IMR-90 (cell line): ENCODE measurements around the gene AHCYL2. TPM values are rescaled to one million over a fixed set of nuclear protein-coding genes. Genes with fewer than 3 reads are reported as not detected.

Experiments used
- ATAC-seq: fragments of 200-7000 bp; cut with Tn5 transposase; 2 replicates; pipeline ENCODE4 v1.9.1; 2020; ENCODE audit warnings: low read depth, mild to moderate bottlenecking, moderate library complexity
- BruUV-seq: library from RNA; stranded (reverse); fragments of 400-500 nt; replicated peaks from 2 replicates; lab custom pipeline; 2021; lab: Mats Ljungman, UMichigan
- CTCF ChIA-PET: fragments of 300-600 bp; formaldehyde crosslinking; extraction: SDS; loops from one replicate; lab custom pipeline; 2021; ENCODE audit warnings: antibody characterized with exemption; lab: Yijun Ruan, JAX
- POLR2A ChIA-PET: fragments of 300-600 bp; sonication (Branson Sonifier 250); formaldehyde crosslinking; loops from one replicate; lab custom pipeline; 2022; ENCODE audit warnings: antibody characterized with exemption; ENCODE audit not compliant: unreplicated experiment; lab: Charles Lee
- DNase-seq: peaks from one replicate; pipeline ENCODE4 v3.0.0; 2013
- H2AFZ ChIP-seq: replicated peaks from 2 replicates; pipeline ENCODE3; 2013; ENCODE audit warnings: low read length, mild to moderate bottlenecking; ENCODE audit not compliant: poor library complexity
- H2AK5ac ChIP-seq: 2 replicates; pipeline ENCODE4 v1.6.1; 2013; ENCODE audit warnings: low read depth, low read length, inconsistent platforms
- H2AK9ac ChIP-seq: replicated peaks from 2 replicates; pipeline ENCODE3; 2013; ENCODE audit warnings: mild to moderate bottlenecking, low read depth, low read length, moderate library complexity; ENCODE audit not compliant: poor library complexity
- H2BK120ac ChIP-seq: 2 replicates; pipeline ENCODE4 v1.6.1; 2013; ENCODE audit warnings: low read depth, low read length, inconsistent platforms
- H2BK15ac ChIP-seq: 3 replicates; pipeline ENCODE4 v1.6.1; 2013; ENCODE audit warnings: low read depth, low read length, inconsistent platforms
- H2BK20ac ChIP-seq: 2 replicates; pipeline ENCODE4 v1.6.1; 2013; ENCODE audit warnings: low read depth, mild to moderate bottlenecking, inconsistent platforms, low read length, moderate library complexity
- H2BK5ac ChIP-seq: 2 replicates; pipeline ENCODE4 v1.6.1; 2013; ENCODE audit warnings: mild to moderate bottlenecking, low read depth, low read length, inconsistent platforms; ENCODE audit not compliant: poor library complexity, severe bottlenecking
- H3K14ac ChIP-seq: replicated peaks from 2 replicates; pipeline ENCODE4 v1.6.1; 2013; ENCODE audit warnings: low read depth, low read length, inconsistent platforms
- H3K18ac ChIP-seq: 2 replicates; pipeline ENCODE4 v1.6.1; 2013; ENCODE audit warnings: low read depth, low read length, control low read depth
- H3K23ac ChIP-seq: 2 replicates; pipeline ENCODE4 v1.6.1; 2013; ENCODE audit warnings: low read depth, low read length, inconsistent platforms
- H3K27ac ChIP-seq: 2 replicates; pipeline ENCODE4 v1.5.1; 2013; ENCODE audit warnings: mild to moderate bottlenecking, control low read depth, low read length; ENCODE audit not compliant: insufficient read depth
- H3K27me3 ChIP-seq: 2 replicates; pipeline ENCODE4 v1.6.1; 2013; ENCODE audit warnings: low read length; ENCODE audit not compliant: control insufficient read depth, insufficient read depth
- H3K36me3 ChIP-seq: 2 replicates; pipeline ENCODE4 v1.6.1; 2013; ENCODE audit warnings: low read length, mixed read lengths; ENCODE audit not compliant: control insufficient read depth, insufficient read depth
- H3K4ac ChIP-seq: 2 replicates; pipeline ENCODE4 v1.6.1; 2013; ENCODE audit warnings: low read depth, low read length, inconsistent platforms
- H3K4me1 ChIP-seq: 2 replicates; pipeline ENCODE4 v1.6.1; 2013; ENCODE audit warnings: low read length, mixed read lengths; ENCODE audit not compliant: control insufficient read depth, insufficient read depth
- H3K4me2 ChIP-seq: 2 replicates; pipeline ENCODE4 v1.6.1; 2013; ENCODE audit warnings: low read depth, mild to moderate bottlenecking, control low read depth, low read length, moderate library complexity
- H3K4me3 ChIP-seq: 2 replicates; pipeline ENCODE4 v1.5.1; 2013; ENCODE audit warnings: low read depth, mild to moderate bottlenecking, control low read depth, low read length, moderate library complexity; ENCODE audit not compliant: insufficient read depth
- H3K56ac ChIP-seq: 2 replicates; pipeline ENCODE4 v1.6.1; 2013; ENCODE audit warnings: low read length, inconsistent platforms; ENCODE audit not compliant: insufficient read depth; ENCODE audit errors: extremely low read depth
- H3K79me1 ChIP-seq, 2 experiments: 2 replicates each; pipeline ENCODE4 v1.6.1; 2013; ENCODE audit warnings: low read length in 2 of 2, inconsistent platforms in 1 of 2, low read depth in 1 of 2
- H3K9ac ChIP-seq: 2 replicates; pipeline ENCODE4 v1.6.1; 2013; ENCODE audit warnings: low read depth, low read length, control low read depth
- H3K9me1 ChIP-seq: 2 replicates; pipeline ENCODE4 v1.6.1; 2013; ENCODE audit warnings: low read length, inconsistent platforms; ENCODE audit not compliant: insufficient read depth
- H3K9me3 ChIP-seq: 2 replicates; pipeline ENCODE4 v1.6.1; 2013; ENCODE audit warnings: low read length; ENCODE audit not compliant: control insufficient read depth, insufficient read depth
- H4K20me1 ChIP-seq: 2 replicates; pipeline ENCODE4 v1.6.1; 2013; ENCODE audit warnings: low read length, inconsistent platforms; ENCODE audit not compliant: insufficient read depth
- H4K5ac ChIP-seq: 2 replicates; pipeline ENCODE4 v1.6.1; 2013; ENCODE audit warnings: mild to moderate bottlenecking, low read depth, low read length, control low read depth
- H4K8ac ChIP-seq, 2 experiments: 2 replicates each; pipeline ENCODE4 v1.6.1; 2013; ENCODE audit warnings: low read depth in 2 of 2, low read length in 2 of 2, control low read depth in 1 of 2, inconsistent platforms in 1 of 2
- H4K91ac ChIP-seq: 2 replicates; pipeline ENCODE4 v1.6.1; 2013; ENCODE audit warnings: low read depth, low read length, inconsistent platforms; ENCODE audit not compliant: insufficient read depth
- BHLHE40 ChIP-seq: fragments of 150-350 bp; IDR thresholded peaks from 2 replicates; pipeline ENCODE4 v1.6.1; 2016; ENCODE audit warnings: mild to moderate bottlenecking, low read depth, low read length
- CEBPB ChIP-seq: IDR thresholded peaks from 2 replicates; pipeline ENCODE4 v1.6.1; 2012; ENCODE audit warnings: low read depth, low read length, improper control_type of control experiment
- CHD1 ChIP-seq: IDR thresholded peaks from 2 replicates; pipeline ENCODE4 v1.6.1; 2012; ENCODE audit warnings: low read depth, low read length, improper control_type of control experiment
- ELK1 ChIP-seq: fragments of 150-350 bp; IDR thresholded peaks from 2 replicates; pipeline ENCODE4 v1.6.1; 2016; ENCODE audit warnings: low read depth, mild to moderate bottlenecking, low read length, moderate library complexity, borderline replicate concordance
- MAFK ChIP-seq: IDR thresholded peaks from 2 replicates; pipeline ENCODE4 v1.6.1; 2012; ENCODE audit warnings: low read depth, low read length, improper control_type of control experiment
- MAZ ChIP-seq: IDR thresholded peaks from 2 replicates; pipeline ENCODE4 v1.6.1; 2012; ENCODE audit warnings: low read depth, mild to moderate bottlenecking, low read length, improper control_type of control experiment, moderate library complexity, borderline replicate concordance
- POLR2A ChIP-seq: IDR thresholded peaks from 2 replicates; pipeline ENCODE4 v1.6.1; 2012; ENCODE audit warnings: mild to moderate bottlenecking, low read depth, low read length
- RCOR1 ChIP-seq: IDR thresholded peaks from 2 replicates; pipeline ENCODE4 v1.6.1; 2012; ENCODE audit warnings: mild to moderate bottlenecking, low read length, improper control_type of control experiment; ENCODE audit not compliant: insufficient replicate concordance
- RFX5 ChIP-seq: IDR thresholded peaks from 2 replicates; pipeline ENCODE4 v1.8.0; 2012; ENCODE audit warnings: low read depth, mild to moderate bottlenecking, low read length, moderate library complexity
- SMC3 ChIP-seq: fragments of 150-350 bp; IDR thresholded peaks from 2 replicates; pipeline ENCODE4 v1.6.1; 2016; ENCODE audit warnings: low read depth, mild to moderate bottlenecking, antibody characterized with exemption, low read length, moderate library complexity
- USF2 ChIP-seq: fragments of 150-350 bp; IDR thresholded peaks from 2 replicates; pipeline ENCODE4 v1.6.1; 2017; ENCODE audit warnings: mild to moderate bottlenecking, antibody characterized with exemption, low read length, low read depth
- WGBS, 2 experiments: methylation state at CpG; one replicate each; pipeline versions ENCODE4 v1.1.5 to v1.1.7; 2013; ENCODE audit warnings: missing lambda C conversion rate in 2 of 2; ENCODE audit not compliant: insufficient read length in 1 of 2; ENCODE audit errors: extremely low coverage in 2 of 2; 5-methylcytosine and 5-hydroxymethylcytosine counted together
- dilution Hi-C: fragments of 300-500 bp; cut with HindIII; formaldehyde crosslinking; loops from one replicate; pipeline ENCODE4 v1.14.3; 2018; ENCODE audit warnings: low sequenced_read_pairs; ENCODE audit not compliant: unreplicated experiment
- in situ Hi-C: fragments of 300-500 bp; cut with MboI; formaldehyde crosslinking; loops from 3 replicates; pipeline ENCODE4 v1.14.3; 2019; ENCODE audit warnings: low sequenced_read_pairs, inconsistent platforms, mixed read lengths
- intact Hi-C: fragments of 100-400 bp; cut with micrococcal nuclease; formaldehyde crosslinking; loops from 2 replicates; pipeline ENCODE4 v1.10.0; 2022
- polyA plus RNA-seq, 3 experiments: library from polyadenylated mRNA; depleted of rRNA; stranded (reverse); fragments of >200 nt; gene quantifications; 2 replicates each; pipeline ENCODE4 v1.2.3, GENCODE V29; 2012; ENCODE audit warnings: low replicate concordance in 1 of 3
- total RNA-seq: library from RNA; depleted of rRNA; stranded (reverse); fragments of >200 nt; gene quantifications from 2 replicates; pipeline ENCODE4 v1.2.3, GENCODE V29; 2012

Gene AHCYL2
- total and polyA plus RNA-seq, 2 of the 4 experiments (the other 2 are of a cell fraction): 5.7 to 7.6 TPM

- CTCF ChIA-PET: no interaction called here
- no TSS peak for BruUV-seq
Measured at GRCh38 chr7:129393255-129393654, 168.4 kb downstream of the AHCYL2 start.

More at GRCh38 chr7:129393255-129393654, 168.4 kb downstream of the AHCYL2 start:
- Histone ChIP-seq H2AK9ac (no peak overlapping the region), H3K27ac (no peak overlapping the region), H3K4me1 (peaks cover 6% of the 10 kb centered on the region), H2BK20ac (no peak overlapping the region), H3K18ac (no peak overlapping the region), H3K9me1 (peaks cover 6% of the 10 kb centered on the region), H4K5ac (no peak overlapping the region), H3K4me3 (no peak overlapping the region), H3K4ac (no peak overlapping the region), H3K79me1 (no peaks in the 10 kb centered on the region), H2AFZ (no peak overlapping the region), H2BK15ac (no peak overlapping the region), H4K20me1 (no peaks in the 10 kb centered on the region), H4K8ac (no peak overlapping the region), H3K14ac (no peak overlapping the region), H2BK120ac (no peak overlapping the region), H2AK5ac (no peak overlapping the region), H3K23ac (no peak overlapping the region), H3K9ac (no peak overlapping the region), H3K4me2 (no peak overlapping the region), H3K27me3 (no peaks in the 10 kb centered on the region), H4K91ac (no peak overlapping the region), H3K36me3 (0 out of 2 replicates have a peak, but pooled peaks cover 2% of the 10 kb centered on the region), H2BK5ac (no peak overlapping the region), H3K9me3 (no peaks in the 10 kb centered on the region), H3K56ac (no peak overlapping the region)
- no peak for ATAC-seq
- dilution Hi-C loops: no loop called here
- in situ Hi-C loops: no loop called here
- DNase-seq: no peak
- TF ChIP-seq POLR2A (no peak), CEBPB (no peak), BHLHE40 (no peak), MAZ (no peak), SMC3 (no peak), RFX5 (no peak), ELK1 (no peak), MAFK (no peak), RCOR1 (no peak), CHD1 (no peak), USF2 (no peak)
- no CpG with 5 or more reads among the region's 2 CpGs for WGBS, 2 experiments
- POLR2A ChIA-PET: no interaction called here
- intact Hi-C loops: no loop called here
